Esophagus squamous epithelium (tissue), 4 donors: ENCODE measurements around the gene JPH2.

Experiments used
- CTCF ChIP-seq, 6 experiments: fragments of 450-650 bp in 4 of 6; fragments of 200-600 bp in 2 of 6; sonication (generic) in 2 of 6; IDR thresholded peaks; one replicate each; pipeline ENCODE4 v1.5.1; 2016 to 2019; ENCODE audit warnings: antibody characterized with exemption in 6 of 6, mild to moderate bottlenecking in 4 of 6, moderate library complexity in 4 of 6
- POLR2A ChIP-seq, 4 donors: fragments of 450-650 bp; IDR thresholded peaks; one replicate each; pipeline ENCODE4 v1.6.1; 2017; ENCODE audit warnings: antibody characterized with exemption in 4 of 4, mild to moderate bottlenecking in 4 of 4, moderate library complexity in 3 of 4

- TF ChIP-seq CTCF (IDR thresholded peaks at IDR 0.05) (no peak), POLR2A (IDR thresholded peaks at IDR 0.05) (no peak)
These were observed 45.1 kb downstream of the JPH2 start for GRCh38 chr20:44141873-44142272.
